HK-2 (cell line): ENCODE measurements around the gene PDF.
A peak's percentile ranks its signal among the peaks of the same experiment; 100 is the strongest.
"Not testable (repeated sequence)": the region's sequence is repeated elsewhere in the genome, so short reads cannot be mapped to it uniquely, and the experiment has no call there.

Experiments
- DNase-seq: peaks from one replicate; pipeline ENCODE4 v3.0.0-alpha.2; 2018; ENCODE audit not compliant: unreplicated experiment

Gene PDF

DNA sequence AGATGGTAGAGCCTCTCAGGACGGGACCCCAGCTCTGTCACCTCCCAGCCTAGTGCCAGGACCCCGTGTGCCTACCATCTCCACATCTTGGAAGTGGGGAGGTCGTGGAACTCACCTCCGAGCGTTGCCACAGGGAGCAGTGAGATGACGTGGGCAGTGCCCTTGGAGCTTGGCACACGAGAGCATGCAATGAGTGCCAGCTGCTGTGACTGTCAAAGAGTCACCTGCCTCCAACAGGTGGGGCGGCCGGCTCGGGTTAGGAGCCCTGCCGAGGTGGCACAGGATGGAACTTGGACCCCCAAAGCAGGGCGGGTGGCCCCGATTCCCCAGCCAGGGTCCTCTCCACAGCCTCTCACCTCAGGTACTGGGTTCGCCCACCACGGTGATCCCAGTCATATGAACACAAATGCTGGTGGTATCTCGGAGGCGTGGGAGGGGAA lies 13.8 kb downstream of the PDF start:
- DNase-seq: no peak

DNA sequence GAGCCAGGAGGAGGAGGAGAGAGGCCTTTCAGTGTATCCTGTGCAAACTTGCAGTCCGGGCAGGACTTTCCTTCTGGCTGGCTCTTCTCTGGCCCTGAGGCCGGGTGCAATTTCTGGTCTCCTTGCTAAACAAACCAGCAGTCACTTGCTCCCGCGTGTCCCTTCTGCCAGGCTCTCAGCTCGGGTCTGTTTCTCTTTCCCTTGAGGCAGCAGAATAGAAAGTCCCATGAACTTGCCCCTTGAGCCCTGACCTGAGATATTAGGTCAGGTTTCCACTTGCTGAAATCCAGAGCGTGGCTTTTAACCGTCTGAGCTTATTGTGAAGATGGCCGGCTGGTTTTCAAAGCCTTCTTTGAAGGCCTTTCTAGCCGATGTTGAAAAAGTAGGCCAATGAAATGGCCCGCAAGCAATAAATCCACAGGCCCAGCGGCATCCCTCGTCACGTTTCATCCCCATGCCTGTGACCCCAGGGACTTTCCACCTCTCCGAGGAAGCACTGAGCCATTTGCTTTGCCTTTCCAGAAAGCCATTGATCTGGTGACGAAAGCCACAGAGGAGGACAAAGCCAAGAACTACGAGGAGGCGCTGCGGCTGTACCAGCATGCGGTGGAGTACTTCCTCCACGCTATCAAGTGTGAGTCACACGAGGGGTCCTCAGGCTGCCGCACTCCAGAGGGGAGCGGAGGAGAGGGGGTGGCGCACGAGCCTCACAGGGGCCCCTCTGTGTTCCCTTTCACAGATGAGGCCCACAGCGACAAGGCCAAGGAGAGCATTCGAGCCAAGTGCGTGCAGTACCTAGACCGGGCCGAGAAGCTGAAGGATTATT lies 14.7 kb downstream of the PDF start:
- DNase-seq: no peak

DNA sequence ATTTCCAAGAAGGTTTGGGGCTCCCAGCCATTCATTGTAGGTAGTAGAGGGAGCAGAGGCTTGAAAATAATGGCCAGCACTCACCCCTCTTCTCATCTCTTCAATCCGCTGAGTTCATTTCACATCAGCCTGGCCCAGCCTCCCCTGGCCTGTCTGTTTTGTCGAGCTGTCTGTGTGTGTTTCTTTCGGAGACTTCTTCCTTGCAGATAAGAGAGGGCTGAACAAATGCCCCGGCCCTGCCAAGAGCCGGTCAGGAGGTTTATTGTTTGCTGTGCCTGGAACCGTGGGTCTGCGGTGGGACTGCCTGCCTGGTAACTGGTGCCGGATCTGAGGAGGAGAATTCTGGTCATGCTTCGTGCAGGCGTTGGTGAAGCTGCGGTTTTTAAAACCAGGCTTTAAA lies 15.9 kb downstream of the PDF start:
- no peak for DNase-seq

DNA sequence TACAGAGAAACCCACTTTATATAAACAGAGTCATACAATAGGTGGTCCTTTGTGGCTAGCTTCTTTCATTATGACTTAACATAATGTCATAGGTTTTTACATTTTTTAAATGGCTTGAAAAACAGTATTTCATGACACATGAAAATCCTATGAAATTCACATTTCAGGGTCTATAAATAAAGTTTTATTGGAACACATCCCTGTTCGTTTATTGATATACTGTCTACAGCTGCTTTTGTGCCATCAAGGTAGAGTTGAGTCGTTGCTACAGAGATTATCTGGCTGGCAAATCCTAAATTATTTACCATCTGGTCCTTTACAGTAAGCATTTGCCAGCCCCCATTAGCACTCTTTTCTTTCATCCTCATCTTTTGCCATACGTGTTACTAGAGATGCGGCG lies 16.9 kb downstream of the PDF start:
- no peak for DNase-seq

DNA sequence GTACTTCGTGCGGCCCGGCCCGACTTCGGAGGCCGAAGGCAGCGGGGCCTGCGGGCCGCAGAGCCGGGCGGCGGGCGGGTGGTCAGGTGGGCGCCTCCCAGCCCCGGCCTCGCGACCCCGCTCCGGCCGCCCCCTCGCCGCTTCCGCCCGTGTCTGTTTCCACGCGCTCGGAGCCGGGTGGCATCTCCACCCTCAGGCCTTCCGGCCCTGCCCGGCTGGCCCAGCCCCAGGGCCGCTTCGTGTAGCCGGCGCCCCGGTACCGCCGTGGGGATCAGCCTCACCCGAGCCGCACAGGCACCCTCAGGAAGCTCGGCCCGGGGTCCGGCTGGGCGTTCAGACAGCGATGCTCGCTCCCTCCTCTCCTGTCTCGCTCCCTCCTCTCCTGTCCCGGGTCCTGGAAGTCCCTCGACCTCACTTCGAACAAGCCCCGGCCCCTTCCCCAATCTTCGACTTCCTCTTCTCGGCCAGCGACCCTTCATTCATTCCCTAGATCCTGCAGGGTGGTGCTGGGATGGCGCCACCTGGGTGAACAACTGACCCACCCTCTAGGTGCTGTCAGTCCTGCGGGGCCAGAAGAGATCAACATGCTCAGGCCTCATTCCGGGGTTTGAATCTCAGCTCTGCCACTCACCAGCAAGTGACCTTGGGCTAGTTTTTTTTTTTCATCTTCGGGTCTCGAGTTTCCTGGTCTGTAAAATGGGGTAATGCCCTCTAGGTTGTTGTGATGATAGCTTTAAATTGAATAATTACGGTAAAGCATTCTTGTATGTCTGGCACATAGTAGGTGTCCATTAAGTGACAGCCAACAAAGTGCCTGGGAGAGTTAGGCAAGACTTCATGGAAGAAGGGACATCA lies 18.6 kb downstream of the PDF start:
- peak; percentile 63 for DNase-seq

DNA sequence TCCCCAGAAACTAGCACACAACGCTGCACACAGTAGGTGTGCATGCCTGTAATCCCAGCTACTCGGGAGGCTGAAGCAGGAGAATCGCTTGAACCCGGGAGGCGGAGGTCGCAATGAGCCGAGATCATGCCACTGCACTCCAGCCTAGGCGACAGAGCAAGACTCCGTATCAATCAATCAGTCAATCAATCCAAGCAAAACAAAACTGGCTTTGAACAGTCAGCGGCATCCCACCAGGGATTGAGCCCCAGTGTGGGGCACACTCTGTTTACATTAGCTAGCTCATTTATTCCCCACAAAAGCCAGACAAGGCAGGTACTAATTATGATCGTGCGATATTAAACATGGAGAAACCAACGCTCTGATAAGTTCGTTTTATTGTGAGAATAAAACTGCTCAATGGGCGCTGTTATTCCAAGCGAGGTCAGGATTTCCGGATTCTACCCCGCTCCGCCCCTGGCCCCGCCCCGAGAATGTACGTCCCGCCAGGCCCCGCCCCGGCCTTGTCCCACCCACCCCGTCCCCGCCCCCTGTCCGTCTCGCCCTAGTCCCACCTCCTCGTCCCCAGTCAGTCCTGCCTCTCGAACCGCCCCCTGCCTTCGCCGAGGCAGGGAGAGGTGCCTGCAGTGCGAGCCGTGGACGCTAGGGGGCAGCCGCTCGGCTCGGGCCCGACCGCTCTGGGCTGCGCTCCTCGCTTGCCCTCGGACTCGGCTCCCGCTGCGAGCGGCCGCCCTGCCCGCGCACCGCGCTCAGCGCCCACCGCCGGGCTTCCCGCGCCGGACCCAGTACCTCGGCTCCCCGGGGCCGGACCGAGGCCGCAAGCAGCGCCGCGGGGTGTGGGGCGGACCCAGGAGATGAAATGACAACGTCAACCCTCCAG lies 19.5 kb downstream of the PDF start, which contains the start of gene VPS4A:
TSS of gene VPS4A (plus strand) at position 698 of the 880 bp plus-strand sequence. CDS start at position 860, 162 bp downstream.
- DNase-seq: peak; percentile 99

DNA sequence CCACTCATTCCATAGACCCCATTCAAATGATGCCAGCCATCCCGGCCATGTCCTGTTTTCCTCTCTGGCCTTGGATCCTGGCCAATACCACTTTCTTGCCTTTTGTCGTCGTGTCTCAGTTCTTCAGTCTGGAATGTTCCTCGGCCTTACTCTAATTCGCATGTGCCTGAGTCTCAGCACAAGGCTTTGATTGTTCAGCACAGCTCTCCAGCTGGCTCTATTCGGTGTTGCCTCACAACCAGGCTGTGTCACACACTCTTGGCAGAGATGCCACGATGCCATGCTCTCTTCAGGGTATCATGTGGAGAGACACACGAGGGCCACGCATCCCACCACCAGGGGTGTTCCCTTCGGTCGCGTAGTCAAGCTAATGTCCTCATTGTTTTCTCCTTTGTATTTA lies 21.1 kb downstream of the PDF start:
- no peak for DNase-seq

DNA sequence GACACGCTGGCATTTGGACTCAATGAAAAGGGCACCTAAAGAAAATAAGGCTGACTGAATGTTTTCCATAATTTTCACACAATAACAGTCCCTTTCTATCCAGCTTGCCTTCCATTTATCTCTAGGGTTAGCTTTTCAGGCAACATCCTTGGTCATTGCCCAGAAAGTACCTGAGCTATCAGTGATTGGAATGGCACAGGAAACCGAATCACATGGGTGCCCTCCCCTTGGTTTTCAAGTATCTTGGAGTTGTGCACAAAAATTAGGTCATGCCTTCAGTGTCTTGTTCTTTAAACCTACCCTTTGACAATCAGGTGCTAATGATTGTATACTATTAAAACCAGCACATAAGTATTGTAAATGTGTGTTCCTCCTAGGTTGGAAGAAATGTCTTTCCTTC lies 22.5 kb downstream of the PDF start:
- DNase-seq: no peak

DNA sequence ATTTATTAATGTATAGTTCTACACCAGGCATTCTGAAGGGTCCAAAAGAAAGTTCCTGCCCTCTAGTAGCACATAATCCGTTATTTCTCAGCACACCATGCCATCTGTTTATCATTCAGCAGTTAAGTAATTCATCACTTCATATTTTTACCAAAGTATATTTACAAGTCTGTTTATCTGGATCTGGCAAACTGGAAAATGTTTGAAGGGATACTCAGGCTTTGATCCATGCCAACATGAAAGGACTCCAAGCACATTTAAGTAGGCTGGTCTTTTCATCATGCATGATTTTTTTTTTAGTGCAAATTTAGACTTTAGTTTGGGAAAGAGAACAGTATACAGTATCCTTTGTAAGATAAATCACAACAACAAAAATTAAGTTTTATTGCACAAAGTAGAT lies 23.3 kb downstream of the PDF start:
- no peak for DNase-seq

DNA sequence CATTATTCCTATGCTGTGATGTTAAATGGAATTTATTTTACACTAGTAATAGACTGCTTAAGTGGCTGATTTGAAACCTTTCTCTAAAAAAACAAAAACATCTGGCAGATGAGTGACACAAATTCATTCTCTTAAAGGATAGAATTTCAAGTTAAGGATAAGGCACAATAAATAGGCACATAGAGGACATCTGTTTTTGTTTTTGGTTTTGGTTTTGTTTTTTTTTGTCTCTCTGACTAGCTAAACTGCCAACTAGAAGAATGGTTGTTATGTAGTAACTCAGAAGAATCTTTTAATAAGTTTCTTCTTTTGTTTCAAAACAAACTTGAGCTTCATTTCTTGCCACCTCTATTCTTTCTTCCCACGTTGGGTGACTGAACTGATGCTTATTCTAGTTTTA lies 24.4 kb downstream of the PDF start:
- no peak for DNase-seq

DNA sequence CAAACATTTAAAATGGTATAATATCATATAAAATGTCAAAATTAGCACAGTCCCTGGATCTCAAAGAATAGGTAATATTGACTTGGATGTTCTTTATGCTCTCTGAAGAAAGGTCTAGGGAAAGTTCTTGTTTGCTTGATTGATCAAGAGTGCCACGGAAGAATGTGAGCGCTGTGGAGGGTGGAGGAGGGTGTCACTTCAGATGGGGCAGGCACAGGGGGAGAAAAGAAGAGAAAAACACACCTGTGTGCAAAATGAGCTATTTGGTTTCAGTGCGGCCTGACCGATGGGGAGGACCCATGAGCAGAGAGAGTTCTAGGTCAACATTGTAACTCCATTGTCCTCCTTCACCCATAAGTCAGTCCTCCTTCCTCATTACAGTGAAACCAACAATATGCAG lies 28.1 kb downstream of the PDF start:
- DNase-seq: no peak

DNA sequence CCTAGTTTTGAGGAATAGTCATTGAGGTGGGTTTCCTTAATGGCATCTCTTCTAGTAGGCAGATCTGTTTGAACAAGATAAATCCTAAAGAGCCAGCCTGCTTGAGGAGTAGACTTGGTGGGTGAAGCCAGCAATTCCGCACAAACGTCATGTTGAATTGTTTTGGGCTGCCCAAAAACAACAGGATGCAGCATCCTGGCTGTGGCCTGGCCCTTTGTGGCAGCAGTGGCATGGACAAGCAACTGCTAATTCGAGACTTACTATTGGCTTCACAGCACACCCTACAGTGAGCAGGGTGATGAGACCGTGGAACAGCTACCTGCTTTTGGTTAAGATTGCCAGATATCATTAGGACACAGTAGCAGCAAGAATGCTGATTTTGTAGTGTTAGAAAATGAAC lies 28.5 kb downstream of the PDF start:
- DNase-seq: no peak

DNA sequence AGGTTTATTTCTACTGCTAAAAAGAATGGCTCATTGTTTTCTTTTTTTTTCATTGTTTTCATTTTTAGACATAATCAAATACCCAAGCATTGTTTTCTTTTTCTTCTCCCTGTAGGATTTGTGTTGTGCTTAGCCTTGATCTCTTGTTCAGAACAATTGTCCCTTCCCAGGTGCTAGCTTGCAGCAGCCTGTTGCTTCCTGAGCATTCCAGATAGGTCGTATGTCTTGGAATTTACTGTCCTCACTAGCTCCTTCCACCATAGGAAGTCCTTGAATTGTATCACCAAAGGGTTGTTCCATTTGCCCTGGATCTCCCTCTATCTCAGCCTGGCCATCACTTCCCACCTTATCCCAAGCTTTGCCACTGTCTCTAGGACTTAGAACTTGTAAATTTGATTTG lies 29.2 kb downstream of the PDF start:
- DNase-seq: no peak

DNA sequence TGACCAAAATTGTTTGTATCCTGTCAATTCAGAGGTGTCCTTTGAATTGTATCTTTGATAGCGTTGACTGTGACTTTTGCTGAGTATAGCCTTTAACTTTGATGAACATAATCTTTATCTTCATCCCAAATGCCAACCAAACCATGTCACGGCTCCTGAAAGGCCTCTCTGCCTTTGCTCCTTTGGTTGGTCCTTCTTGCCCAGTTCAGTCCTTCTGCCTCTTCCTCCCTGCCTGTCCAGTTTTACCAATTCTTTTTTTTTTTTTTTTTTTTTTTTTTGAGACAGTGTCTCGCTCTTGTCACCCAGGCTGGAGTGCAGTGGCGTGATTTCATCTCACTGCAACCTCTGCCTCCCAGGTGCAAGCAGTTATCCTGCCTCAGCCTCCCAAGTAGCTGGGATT lies 32.1 kb downstream of the PDF start:
- DNase-seq: no peak

DNA sequence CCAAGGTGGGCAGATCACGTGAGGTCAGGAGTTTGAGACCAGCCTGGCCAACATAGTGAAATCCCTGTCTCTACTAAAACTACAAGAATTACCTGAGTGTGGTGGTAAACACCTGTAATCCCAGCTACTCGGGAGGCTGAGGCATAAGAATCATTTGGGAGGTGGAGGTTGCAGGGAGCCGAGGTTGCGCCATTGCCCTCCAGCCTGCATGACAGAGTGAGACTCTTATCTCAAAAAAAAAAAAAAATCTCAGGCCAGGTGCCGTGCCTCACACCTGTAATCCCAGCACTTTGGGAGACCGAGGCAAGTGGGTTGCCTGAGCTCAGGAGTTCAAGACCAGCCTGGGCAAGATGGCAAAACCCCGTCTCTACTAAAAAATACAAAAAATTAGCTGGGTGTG lies 33.6 kb downstream of the PDF start:
- DNase-seq: not testable (repeated sequence)

DNA sequence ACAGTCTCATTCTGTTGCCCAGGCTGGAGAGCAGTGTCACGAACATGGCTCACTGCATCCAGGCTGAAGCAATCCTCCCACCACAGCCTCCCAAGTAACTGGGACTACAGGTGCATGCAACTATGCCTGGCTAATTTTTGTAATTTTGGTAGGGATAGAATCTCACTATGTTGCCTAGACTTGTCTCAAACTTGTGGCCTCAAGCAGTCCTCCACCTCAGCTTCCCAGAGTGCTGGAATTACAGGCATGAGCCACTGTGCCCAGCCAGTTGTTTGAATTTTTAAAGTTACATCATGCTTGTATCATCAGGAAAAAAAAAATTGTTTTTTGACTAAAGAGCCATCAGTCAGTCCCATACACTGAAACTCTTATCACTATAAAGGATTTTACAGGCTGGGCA lies 36.3 kb downstream of the PDF start:
- DNase-seq: no peak

DNA sequence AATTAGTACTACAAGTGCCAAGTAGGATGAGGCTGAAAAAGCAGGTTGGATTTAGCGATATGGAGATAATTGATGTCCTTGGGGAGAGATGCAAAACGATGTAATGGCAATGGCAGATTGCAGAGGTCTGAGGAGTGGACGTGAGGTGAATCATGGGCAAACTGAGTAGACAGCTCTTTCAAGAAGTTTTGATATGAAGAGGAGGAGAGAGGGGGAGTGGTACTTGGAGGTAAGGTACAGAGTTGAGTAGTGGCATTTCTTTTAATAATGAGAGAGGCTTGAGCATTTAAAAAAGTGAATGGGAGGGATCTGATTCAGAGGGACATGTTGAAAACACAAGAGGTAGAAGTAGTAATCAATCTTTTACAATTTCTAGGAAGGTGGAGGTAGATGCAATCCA lies 37.0 kb downstream of the PDF start:
- no peak for DNase-seq

DNA sequence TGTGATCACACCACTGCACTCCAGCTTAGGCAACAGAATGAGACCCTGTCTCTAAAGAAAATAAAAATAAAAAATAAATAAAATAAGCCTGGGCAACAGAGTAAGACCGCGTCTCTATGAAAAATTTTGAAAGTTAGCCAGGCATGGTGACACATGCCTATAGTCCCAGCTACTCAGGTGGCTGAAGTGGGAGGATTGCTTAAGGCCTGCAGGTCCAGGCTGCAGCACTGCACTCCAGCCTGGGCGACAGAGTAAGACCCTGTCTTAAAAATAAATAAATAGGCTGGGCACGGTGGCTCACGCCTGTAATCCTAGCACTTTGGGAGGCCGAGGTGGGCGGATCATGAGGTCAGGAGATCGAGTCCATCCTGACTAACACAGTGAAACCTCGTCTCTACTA lies 38.7 kb downstream of the PDF start:
- DNase-seq: not testable (repeated sequence)

DNA sequence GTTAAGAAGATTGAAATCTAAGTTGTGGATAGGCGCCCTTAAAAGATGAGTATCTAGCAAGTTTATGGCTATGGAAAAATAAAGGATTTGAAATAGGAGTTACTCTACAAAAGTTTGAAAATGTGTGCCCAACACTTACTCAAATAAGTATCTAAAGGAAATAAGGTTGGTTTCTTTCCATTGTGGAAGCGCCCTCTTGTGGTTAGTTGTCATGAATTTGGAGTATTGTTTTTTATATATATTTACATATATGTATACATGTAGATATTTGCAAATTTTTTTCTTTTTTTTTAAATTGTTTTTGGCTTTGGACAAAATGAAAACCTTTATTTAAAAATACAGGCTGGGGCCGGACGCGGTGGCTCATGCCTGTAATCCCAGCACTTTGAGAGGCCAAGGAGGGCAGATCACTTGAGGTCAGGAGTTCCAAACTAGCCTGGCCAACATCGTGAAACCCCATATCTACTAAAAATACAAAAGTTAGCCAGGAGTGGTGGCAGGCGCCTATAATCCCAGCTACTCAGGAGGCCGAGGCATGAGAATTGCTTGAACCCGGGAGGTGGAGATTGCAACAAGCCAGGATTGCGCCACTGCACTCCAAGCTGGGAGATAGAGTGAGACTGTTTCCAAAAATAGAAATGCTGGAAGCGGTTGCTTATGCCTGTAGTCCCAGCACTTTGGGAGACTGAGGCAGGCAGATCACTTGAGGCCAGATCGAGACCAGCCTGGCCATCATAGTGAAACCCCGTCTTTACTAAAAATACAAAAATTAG lies 43.3 kb downstream of the PDF start:
- no peak for DNase-seq

DNA sequence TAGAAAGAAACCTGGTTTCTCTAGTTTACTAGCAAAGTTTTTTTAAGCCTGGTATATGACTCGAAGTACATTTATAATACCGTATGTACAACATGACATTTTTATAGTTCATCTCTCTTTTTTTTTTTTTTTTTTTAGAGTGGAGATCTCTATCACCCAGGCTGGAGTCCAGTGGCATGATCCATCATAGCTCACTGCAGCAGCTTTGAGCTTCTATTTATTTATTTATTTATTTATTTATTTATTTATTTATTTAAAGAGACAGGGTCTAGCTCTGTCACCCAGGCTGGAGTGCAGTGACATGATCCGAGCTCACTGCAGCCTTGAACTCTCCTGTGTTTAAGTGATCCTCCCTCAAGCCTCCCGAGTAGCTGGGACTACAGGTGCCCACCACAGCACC lies 45.1 kb downstream of the PDF start:
- no peak for DNase-seq

DNA sequence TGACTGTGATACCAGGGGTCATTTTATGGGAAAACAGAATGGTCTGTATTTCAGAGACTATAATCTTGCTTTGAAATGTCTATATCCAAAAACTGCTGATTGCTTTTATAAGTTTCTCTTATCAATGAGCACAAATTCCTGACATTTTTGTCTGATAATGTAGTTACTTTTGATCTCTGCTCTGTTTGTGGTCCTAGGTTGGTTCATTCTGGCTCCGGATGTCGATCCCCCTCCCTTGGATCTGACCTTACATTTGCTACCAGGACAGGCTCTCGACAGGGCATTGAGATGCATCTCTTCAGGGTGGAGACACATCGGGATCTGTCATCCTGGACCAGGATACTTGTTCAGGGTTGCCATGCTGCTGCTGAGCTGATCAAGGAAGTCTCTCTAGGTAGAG lies 46.5 kb downstream of the PDF start:
- DNase-seq: no peak
